ENCODE results near the gene SYTL1. TPM values are rescaled to one million over a fixed set of nuclear protein-coding genes. Genes with fewer than 3 reads are reported as not detected.
A peak's percentile ranks its signal among the peaks of the same experiment; 100 is the strongest.

Gene SYTL1
- total RNA-seq, 1 experiment from 2014 or later: 81.8 TPM

DNA sequence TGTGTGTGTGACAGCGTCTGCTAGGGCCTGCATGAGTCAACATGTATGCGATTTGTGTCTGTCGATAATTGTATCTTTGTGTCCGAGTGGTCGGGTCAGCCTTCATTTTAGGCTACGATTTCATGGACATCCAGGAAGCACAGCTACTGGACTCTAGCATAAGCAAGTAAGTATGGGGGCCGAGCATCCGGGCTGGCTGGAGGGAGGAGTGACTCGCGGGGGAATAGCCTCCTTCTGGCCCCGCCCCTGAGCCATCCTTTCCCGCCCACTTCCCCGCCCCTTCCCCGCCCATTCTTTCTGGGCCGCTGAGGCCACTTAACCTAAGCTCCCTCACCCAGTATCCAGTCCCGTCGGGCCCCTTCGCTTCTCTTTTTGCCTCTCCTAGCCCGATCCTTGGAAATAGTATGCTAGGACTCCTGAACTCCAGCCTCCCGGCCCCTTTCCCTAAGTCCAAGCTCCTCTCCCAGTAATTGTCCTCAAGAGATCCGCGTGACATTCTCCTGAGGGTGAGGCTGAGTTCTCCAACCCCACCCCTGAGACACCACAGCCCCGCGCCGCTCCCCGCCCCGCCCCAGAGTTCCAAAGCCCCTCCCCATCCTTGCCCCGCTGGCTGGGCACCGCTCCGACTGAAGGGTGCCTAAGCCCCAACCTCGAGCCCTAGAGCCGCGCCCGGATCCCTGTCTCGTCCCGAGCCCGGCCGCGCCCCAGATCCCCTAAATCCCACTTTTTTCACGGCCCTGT, 23.7 kb downstream of the SYTL1 start:
- POLR2A ChIA-PET: interaction anchor here (0.6 to 4.1 kb wide), 26 partner anchors 11 to 465 kb away, joined by 3 to 78 read pairs (median 4); partner anchors contain the start of genes AHDC1, CD164L2, FAM76A and GPR3
- BruUV-seq (replicated peaks): no TSS peak
- H3K4me3 Mint-ChIP-seq (ENCODE audit: unreplicated experiment): peak overlapping the region; percentile 85
- peak; percentile 89 for DNase-seq (ENCODE audit: unreplicated experiment)
- no peaks in the 10 kb centered on the region for H3K27me3 Mint-ChIP-seq (ENCODE audit: insufficient read depth, unreplicated experiment)
- H3K4me1 Mint-ChIP-seq (ENCODE audit: insufficient read depth, unreplicated experiment): peaks cover 12% of the 10 kb centered on the region
- TF ChIP-seq, protein P1, sequence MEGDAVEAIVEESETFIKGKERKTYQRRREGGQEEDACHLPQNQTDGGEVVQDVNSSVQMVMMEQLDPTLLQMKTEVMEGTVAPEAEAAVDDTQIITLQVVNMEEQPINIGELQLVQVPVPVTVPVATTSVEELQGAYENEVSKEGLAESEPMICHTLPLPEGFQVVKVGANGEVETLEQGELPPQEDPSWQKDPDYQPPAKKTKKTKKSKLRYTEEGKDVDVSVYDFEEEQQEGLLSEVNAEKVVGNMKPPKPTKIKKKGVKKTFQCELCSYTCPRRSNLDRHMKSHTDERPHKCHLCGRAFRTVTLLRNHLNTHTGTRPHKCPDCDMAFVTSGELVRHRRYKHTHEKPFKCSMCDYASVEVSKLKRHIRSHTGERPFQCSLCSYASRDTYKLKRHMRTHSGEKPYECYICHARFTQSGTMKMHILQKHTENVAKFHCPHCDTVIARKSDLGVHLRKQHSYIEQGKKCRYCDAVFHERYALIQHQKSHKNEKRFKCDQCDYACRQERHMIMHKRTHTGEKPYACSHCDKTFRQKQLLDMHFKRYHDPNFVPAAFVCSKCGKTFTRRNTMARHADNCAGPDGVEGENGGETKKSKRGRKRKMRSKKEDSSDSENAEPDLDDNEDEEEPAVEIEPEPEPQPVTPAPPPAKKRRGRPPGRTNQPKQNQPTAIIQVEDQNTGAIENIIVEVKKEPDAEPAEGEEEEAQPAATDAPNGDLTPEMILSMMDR (IDR thresholded peaks at IDR 0.05; ENCODE audit: unreplicated experiment): no peak
- intact Hi-C loops (cut with micrococcal nuclease): loop anchor here (1.0 to 2.0 kb wide), 2 partner anchors 22 to 23 kb away; no protein-coding TSS in a partner anchor
- H3K9me3 Mint-ChIP-seq (ENCODE audit: unreplicated experiment): no peaks in the 10 kb centered on the region
- CTCF ChIA-PET: interaction anchor here (0.9 to 4.8 kb wide), 15 partner anchors 9 to 149 kb away, joined by 4 to 31 read pairs (median 6); partner anchors contain the start of gene GPR3
- peak overlapping the region; percentile 96 for H3K27ac Mint-ChIP-seq (ENCODE audit: low read depth, unreplicated experiment)
- peaks cover 22% of the 10 kb centered on the region for H3K36me3 Mint-ChIP-seq (ENCODE audit: insufficient read depth, unreplicated experiment)

DNA sequence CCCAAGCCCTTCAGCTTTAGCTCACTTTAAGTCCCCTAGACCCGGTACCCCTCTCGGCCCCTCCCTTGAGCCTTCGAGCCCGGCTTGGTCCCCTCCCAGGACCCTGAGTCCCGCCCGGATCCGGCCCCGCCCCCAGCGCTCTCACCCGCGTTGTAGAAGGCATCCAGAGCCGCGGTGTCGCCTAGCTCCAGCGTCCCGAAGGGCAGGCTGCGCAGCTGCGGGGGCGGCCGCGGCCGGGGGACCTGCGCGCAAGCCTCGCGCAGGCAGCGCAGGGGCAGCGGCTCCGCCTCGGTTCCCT, 24.2 kb downstream of the SYTL1 start:
- CTCF ChIA-PET: interaction anchor here (1.0 to 4.8 kb wide), 15 partner anchors 9 to 149 kb away, joined by 3 to 31 read pairs (median 9); partner anchors contain the start of genes CD164L2 and GPR3
- no peak for DNase-seq (ENCODE audit: unreplicated experiment)
- H3K4me1 Mint-ChIP-seq (ENCODE audit: insufficient read depth, unreplicated experiment): peaks cover 12% of the 10 kb centered on the region
- POLR2A ChIA-PET: interaction anchor here (0.6 to 4.1 kb wide), 21 partner anchors 12 to 372 kb away, joined by 3 to 78 read pairs (median 5); partner anchors contain the start of genes AHDC1, CD164L2, FAM76A and SLC9A1
- H3K27ac Mint-ChIP-seq (ENCODE audit: low read depth, unreplicated experiment): peak overlapping the region; percentile 96
- H3K4me3 Mint-ChIP-seq (ENCODE audit: unreplicated experiment): peak overlapping the region; percentile 85
- BruUV-seq (replicated peaks): no TSS peak
- intact Hi-C loops (cut with micrococcal nuclease): loop anchor here (1.0 to 2.0 kb wide), 2 partner anchors 23 kb away; no protein-coding TSS in a partner anchor
- TF ChIP-seq, protein P1 (IDR thresholded peaks at IDR 0.05; ENCODE audit: unreplicated experiment): no peak
- H3K9me3 Mint-ChIP-seq (ENCODE audit: unreplicated experiment): no peaks in the 10 kb centered on the region
- peaks cover 19% of the 10 kb centered on the region for H3K36me3 Mint-ChIP-seq (ENCODE audit: insufficient read depth, unreplicated experiment)
- no peaks in the 10 kb centered on the region for H3K27me3 Mint-ChIP-seq (ENCODE audit: insufficient read depth, unreplicated experiment)

DNA sequence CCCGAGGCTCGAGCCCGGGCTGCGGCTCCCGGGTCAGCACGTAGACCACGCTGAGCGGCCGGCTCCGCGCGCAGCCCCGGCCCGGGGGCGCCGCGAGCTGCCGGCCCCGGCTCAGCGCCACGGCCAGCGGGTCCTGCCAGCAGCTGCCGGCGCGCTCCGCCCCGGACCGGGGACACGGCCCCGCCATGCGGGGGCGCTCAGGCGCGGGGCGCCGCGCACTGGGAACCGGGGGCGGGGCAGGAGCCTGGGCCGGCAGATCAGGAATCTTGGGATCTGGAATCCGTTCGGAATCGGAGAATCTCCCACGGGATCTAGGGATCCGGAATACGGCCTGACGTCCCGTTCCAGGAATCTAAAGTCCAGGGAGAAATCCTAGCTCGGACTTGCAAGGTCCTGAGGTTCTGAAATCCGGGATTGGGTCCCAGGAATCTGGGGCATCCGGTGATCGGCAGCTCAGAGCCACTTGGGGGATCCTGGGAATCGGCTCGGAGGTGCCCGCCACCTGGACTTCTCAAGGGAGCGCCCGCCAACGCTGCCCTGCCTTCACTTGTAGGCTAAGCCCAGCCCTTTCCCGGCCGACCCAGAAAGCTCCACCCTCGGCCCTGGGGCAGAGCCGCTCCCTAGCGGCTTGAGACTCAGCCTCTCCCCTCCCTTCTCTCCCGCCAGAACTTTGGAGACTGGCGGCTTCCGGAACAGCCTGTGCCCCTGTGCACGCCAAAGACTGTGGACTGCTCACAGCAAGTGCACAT, 24.8 kb downstream of the SYTL1 start, which contains the start of gene MAP3K6:
TSS of gene MAP3K6 (minus strand) at position 551 of the 749 bp plus-strand sequence. CDS start at position 187, 364 bp downstream.
- POLR2A ChIA-PET: interaction anchor here (0.5 to 4.1 kb wide), 24 partner anchors 12 to 406 kb away, joined by 3 to 78 read pairs (median 4); partner anchors contain the start of genes CD164L2, FAM76A, IFI6 and STX12
- BruUV-seq (replicated peaks): no TSS peak
- DNase-seq (ENCODE audit: unreplicated experiment): peak; percentile 92
- H3K4me1 Mint-ChIP-seq (ENCODE audit: insufficient read depth, unreplicated experiment): peaks cover 12% of the 10 kb centered on the region
- H3K9me3 Mint-ChIP-seq (ENCODE audit: unreplicated experiment): no peaks in the 10 kb centered on the region
- peak within 1 kb of the TSS; percentile 96 for H3K27ac Mint-ChIP-seq (ENCODE audit: low read depth, unreplicated experiment)
- no peaks in the 10 kb centered on the region for H3K27me3 Mint-ChIP-seq (ENCODE audit: insufficient read depth, unreplicated experiment)
- TF ChIP-seq, protein P1 (IDR thresholded peaks at IDR 0.05; ENCODE audit: unreplicated experiment): peak; percentile 4
- H3K36me3 Mint-ChIP-seq (ENCODE audit: insufficient read depth, unreplicated experiment): peaks cover 15% of the 10 kb centered on the region
- intact Hi-C loops (cut with micrococcal nuclease): loop anchor here (1.0 to 2.0 kb wide), 2 partner anchors 22 to 23 kb away; no protein-coding TSS in a partner anchor
- peak within 1 kb of the TSS; percentile 85 for H3K4me3 Mint-ChIP-seq (ENCODE audit: unreplicated experiment)
- CTCF ChIA-PET: interaction anchor here (0.7 to 4.8 kb wide), 20 partner anchors 9 to 480 kb away, joined by 3 to 31 read pairs (median 5); partner anchors contain the start of genes CD164L2 and GPR3
